ENCODE data around the gene GTF2H4.

GRCh38 chr6:30954631-30955366 lies 46.8 kb downstream of the GTF2H4 start:
- TF ChIP-seq, protein P1, sequence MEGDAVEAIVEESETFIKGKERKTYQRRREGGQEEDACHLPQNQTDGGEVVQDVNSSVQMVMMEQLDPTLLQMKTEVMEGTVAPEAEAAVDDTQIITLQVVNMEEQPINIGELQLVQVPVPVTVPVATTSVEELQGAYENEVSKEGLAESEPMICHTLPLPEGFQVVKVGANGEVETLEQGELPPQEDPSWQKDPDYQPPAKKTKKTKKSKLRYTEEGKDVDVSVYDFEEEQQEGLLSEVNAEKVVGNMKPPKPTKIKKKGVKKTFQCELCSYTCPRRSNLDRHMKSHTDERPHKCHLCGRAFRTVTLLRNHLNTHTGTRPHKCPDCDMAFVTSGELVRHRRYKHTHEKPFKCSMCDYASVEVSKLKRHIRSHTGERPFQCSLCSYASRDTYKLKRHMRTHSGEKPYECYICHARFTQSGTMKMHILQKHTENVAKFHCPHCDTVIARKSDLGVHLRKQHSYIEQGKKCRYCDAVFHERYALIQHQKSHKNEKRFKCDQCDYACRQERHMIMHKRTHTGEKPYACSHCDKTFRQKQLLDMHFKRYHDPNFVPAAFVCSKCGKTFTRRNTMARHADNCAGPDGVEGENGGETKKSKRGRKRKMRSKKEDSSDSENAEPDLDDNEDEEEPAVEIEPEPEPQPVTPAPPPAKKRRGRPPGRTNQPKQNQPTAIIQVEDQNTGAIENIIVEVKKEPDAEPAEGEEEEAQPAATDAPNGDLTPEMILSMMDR (IDR thresholded peaks at IDR 0.05) = no peak
- TF ChIP-seq POLR2A (IDR thresholded peaks at IDR 0.05) = no peak

Measured in uterus (tissue), 2 donors.